Caco-2 (cell line): ENCODE data around the gene MS4A12. TPM values are rescaled to one million over a fixed set of nuclear protein-coding genes. Genes with fewer than 3 reads are reported as not detected.
"Not testable (repeated sequence)": the region's sequence is repeated elsewhere in the genome, so short reads cannot be mapped to it uniquely, and the experiment has no call there.

ENCODE experiments used
- Bru-seq: library from RNA; stranded (reverse); fragments of 400-500 nt; gene quantifications from one replicate; lab custom pipeline; 2021; lab: Mats Ljungman, UMichigan
- BruChase-seq, 2 experiments: library from RNA; stranded (reverse); fragments of 400-500 nt; gene quantifications; one replicate each; lab custom pipeline; 2021; lab: Mats Ljungman, UMichigan
- BruUV-seq: library from RNA; stranded (reverse); fragments of 400-500 nt; replicated peaks from 2 replicates; lab custom pipeline; 2021; lab: Mats Ljungman, UMichigan
- CTCF ChIA-PET: fragments of 300-600 bp; sonication (Branson Sonifier 250); formaldehyde crosslinking; loops from one replicate; lab custom pipeline; 2022; ENCODE audit warnings: antibody characterized with exemption; lab: Charles Lee
- POLR2A ChIA-PET: fragments of 300-600 bp; sonication (Branson Sonifier 250); formaldehyde crosslinking; loops from one replicate; lab custom pipeline; 2022; ENCODE audit warnings: antibody characterized with exemption; lab: Charles Lee
- DNase-seq, 2 experiments: peaks; one replicate each; pipeline versions ENCODE4 v3.0.0 to v3.0.0-alpha.2; 2020 to 2022
- H3K27me3 ChIP-seq: replicated peaks from 2 replicates; pipeline ENCODE4 v1.6.0; 2011; ENCODE audit warnings: low read length; ENCODE audit not compliant: control insufficient read depth, insufficient read depth
- H3K36me3 ChIP-seq: 2 replicates; pipeline ENCODE4 v1.5.1; 2011; ENCODE audit warnings: low read length; ENCODE audit not compliant: control insufficient read depth, insufficient read depth
- H3K4me1 ChIP-seq: fragments of 250-450 bp; sonication (Bioruptor Pico); 2 replicates; pipeline ENCODE4 v1.5.1; 2020; ENCODE audit warnings: mild to moderate bottlenecking
- H3K4me3 ChIP-seq: 2 replicates; pipeline ENCODE4 v1.5.1; 2011; ENCODE audit warnings: low read depth, mild to moderate bottlenecking, control low read depth, low read length
- H3K9me3 ChIP-seq: fragments of 250-450 bp; sonication (Bioruptor Pico); 2 replicates; pipeline ENCODE4 v1.5.1; 2020; ENCODE audit warnings: mild to moderate bottlenecking, moderate library complexity
- H3K27ac Mint-ChIP-seq: one replicate; pipeline ENCODE4 v1.8.0; 2022; ENCODE audit warnings: mixed read lengths; ENCODE audit not compliant: unreplicated experiment
- H3K27me3 Mint-ChIP-seq: one replicate; pipeline ENCODE4 v1.8.0; 2022; ENCODE audit warnings: mixed read lengths; ENCODE audit not compliant: insufficient read depth, unreplicated experiment
- H3K36me3 Mint-ChIP-seq: one replicate; pipeline ENCODE4 v1.8.0; 2022; ENCODE audit warnings: mild to moderate bottlenecking, mixed read lengths; ENCODE audit not compliant: insufficient read depth, unreplicated experiment
- H3K4me1 Mint-ChIP-seq: one replicate; pipeline ENCODE4 v1.8.0; 2022; ENCODE audit warnings: low read depth, mixed read lengths; ENCODE audit not compliant: unreplicated experiment
- H3K4me3 Mint-ChIP-seq: one replicate; pipeline ENCODE4 v1.8.0; 2022; ENCODE audit warnings: mild to moderate bottlenecking, moderate library complexity, mixed read lengths; ENCODE audit not compliant: unreplicated experiment
- H3K9me3 Mint-ChIP-seq: one replicate; pipeline ENCODE4 v1.8.0; 2022; ENCODE audit warnings: mixed read lengths; ENCODE audit not compliant: unreplicated experiment
- intact Hi-C: fragments of 100-400 bp; cut with micrococcal nuclease; formaldehyde crosslinking; loops from one replicate; pipeline ENCODE4 v1.10.0; 2022; ENCODE audit not compliant: unreplicated experiment
- long read RNA-seq: library from polyadenylated mRNA; stranded (forward); transcript quantifications from one replicate; pipeline ENCODE4 v2.0.0, GENCODE V29; 2022
- total RNA-seq: library from RNA; stranded (reverse); gene quantifications from 2 replicates; pipeline ENCODE4 v1.2.3, GENCODE V29; 2022
- TF ChIP-seq, protein P1 (sequence below), 2 experiments: fragments of 200-600 bp in 1 of 2; IDR thresholded peaks; 1 replicate in 1 of 2; 2 replicates in 1 of 2; pipeline versions ENCODE4 v1.5.1 to v1.8.0; 2011 to 2022; ENCODE audit warnings: antibody characterized with exemption in 1 of 2, control low read depth in 1 of 2, inconsistent platforms in 1 of 2, low read depth in 1 of 2, low read length in 1 of 2, mild to moderate bottlenecking in 1 of 2, moderate library complexity in 1 of 2; ENCODE audit not compliant: insufficient read depth in 1 of 2, severe bottlenecking in 1 of 2, unreplicated experiment in 1 of 2

The MS4A12 gene, protein sequence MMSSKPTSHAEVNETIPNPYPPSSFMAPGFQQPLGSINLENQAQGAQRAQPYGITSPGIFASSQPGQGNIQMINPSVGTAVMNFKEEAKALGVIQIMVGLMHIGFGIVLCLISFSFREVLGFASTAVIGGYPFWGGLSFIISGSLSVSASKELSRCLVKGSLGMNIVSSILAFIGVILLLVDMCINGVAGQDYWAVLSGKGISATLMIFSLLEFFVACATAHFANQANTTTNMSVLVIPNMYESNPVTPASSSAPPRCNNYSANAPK
- total RNA-seq (not detected in 2 replicates), Bru-seq, nascent RNA (not detected), BruChase-seq, experiment 1, labeled RNA remaining after a 2-hour chase (not detected), BruChase-seq, experiment 2, labeled RNA remaining after a 6-hour chase (not detected)
- long read RNA-seq = 0 reads

DNA sequence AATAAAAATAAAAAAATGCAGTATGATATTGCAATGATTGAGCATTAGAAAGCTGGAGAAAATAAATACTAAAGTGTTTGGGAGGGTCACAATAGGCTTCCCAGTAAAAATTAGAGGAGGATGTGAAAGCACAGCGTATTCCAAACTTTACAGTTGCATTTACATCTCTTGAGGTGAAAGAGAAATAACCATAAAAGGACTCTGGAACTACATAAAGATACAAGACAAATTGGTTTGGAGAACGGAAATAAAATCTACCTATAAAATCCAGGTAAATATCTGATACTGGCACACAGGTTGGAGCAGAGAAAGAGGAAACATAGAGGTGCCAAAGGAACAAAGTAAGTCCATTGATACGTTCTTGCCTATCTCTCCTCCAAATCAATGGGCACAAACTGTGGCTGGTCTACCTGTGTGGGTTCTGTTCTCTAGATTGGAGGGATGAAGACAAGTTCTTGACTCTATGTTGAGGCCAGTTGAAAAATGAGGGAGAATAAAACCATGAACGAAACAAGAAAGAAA, at the start of gene MS4A12:
Gene MS4A12 (plus strand): TSS at position 291 of the 522 bp plus-strand sequence. CDS start 4,541 bp downstream, outside the sequence.
- Histone ChIP-seq H3K9me3 (no peaks in the 10 kb centered on the region), H3K27me3 (no peaks in the 10 kb centered on the region), H3K4me1 (no peaks in the 10 kb centered on the region), H3K36me3 (no peaks in the 10 kb centered on the region), H3K4me3 (no peak within 1 kb of the TSS)
- CTCF ChIA-PET = no interaction called here
- no peak for DNase-seq
- POLR2A ChIA-PET = no interaction called here
- Mint-ChIP-seq H3K36me3 (no peaks in the 10 kb centered on the region), H3K9me3 (peaks cover 10% of the 10 kb centered on the region), H3K27ac (no peak within 1 kb of the TSS), H3K4me1 (no peaks in the 10 kb centered on the region), H3K4me3 (no peak within 1 kb of the TSS), H3K27me3 (peaks cover 5% of the 10 kb centered on the region)
- BruUV-seq = no TSS peak
- intact Hi-C loops = no loop called here
- TF ChIP-seq, protein P1, sequence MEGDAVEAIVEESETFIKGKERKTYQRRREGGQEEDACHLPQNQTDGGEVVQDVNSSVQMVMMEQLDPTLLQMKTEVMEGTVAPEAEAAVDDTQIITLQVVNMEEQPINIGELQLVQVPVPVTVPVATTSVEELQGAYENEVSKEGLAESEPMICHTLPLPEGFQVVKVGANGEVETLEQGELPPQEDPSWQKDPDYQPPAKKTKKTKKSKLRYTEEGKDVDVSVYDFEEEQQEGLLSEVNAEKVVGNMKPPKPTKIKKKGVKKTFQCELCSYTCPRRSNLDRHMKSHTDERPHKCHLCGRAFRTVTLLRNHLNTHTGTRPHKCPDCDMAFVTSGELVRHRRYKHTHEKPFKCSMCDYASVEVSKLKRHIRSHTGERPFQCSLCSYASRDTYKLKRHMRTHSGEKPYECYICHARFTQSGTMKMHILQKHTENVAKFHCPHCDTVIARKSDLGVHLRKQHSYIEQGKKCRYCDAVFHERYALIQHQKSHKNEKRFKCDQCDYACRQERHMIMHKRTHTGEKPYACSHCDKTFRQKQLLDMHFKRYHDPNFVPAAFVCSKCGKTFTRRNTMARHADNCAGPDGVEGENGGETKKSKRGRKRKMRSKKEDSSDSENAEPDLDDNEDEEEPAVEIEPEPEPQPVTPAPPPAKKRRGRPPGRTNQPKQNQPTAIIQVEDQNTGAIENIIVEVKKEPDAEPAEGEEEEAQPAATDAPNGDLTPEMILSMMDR (IDR thresholded peaks at IDR 0.05; ENCODE audit: insufficient read depth in 1 of 2, low read depth in 1 of 2, low read length in 1 of 2, severe bottlenecking in 1 of 2, unreplicated experiment in 1 of 2) = no peak

DNA sequence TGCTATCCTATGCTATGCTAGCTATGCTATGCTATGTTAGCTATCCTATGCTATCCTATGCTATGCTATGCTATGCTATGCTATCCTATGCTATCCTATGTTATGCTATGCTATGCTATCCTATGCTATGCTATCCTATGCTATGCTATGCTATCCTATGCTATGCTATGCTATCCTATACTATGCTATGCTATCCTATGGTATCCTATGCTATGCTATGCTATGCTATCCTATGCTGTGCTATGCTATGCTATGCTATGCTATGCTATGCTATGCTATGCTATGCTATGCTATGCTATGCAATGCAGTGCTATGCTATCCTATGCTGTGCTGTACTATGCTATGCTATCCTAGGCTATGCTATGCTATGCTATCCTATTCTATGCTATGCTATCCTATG, 45.5 kb upstream of the MS4A12 start:
- POLR2A ChIA-PET = no interaction called here
- no peaks in the 10 kb centered on the region for H3K36me3 ChIP-seq
- CTCF ChIA-PET = no interaction called here
- no peaks in the 10 kb centered on the region for H3K27me3 ChIP-seq
- intact Hi-C loops = no loop called here
- Mint-ChIP-seq H3K4me1 (no peaks in the 10 kb centered on the region), H3K36me3 (no peaks in the 10 kb centered on the region), H3K27ac (no peak overlapping the region), H3K9me3 (no peaks in the 10 kb centered on the region), H3K27me3 (no peaks in the 10 kb centered on the region), H3K4me3 (no peak overlapping the region)
- TF ChIP-seq, protein P1 (IDR thresholded peaks at IDR 0.05; ENCODE audit: insufficient read depth in 1 of 2, low read depth in 1 of 2, low read length in 1 of 2, severe bottlenecking in 1 of 2, unreplicated experiment in 1 of 2) = no peak
- no peak for DNase-seq
- no TSS peak for BruUV-seq
- no peak overlapping the region for H3K4me3 ChIP-seq
- H3K9me3 ChIP-seq = no peaks in the 10 kb centered on the region
- no peaks in the 10 kb centered on the region for H3K4me1 ChIP-seq

DNA sequence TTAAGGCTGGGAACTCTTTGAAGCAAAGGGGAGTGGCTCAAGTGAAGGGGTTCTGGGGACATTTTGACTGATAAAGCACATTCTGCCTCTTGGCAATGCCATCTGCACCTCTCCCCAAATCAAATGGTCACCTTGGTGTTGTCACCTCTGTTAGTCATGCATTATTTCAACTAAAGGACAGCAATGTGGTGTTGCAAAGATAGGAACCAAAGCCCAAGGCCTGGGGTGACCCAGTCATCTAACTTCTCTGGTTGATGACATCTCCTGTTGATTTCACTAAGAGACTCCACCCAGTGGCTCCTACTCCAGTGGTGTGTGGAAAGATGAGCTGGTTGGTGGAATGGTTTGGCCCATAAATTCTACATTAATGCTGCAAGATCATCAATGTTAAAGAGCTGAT, 44.7 kb upstream of the MS4A12 start:
- Histone ChIP-seq H3K4me1 (no peaks in the 10 kb centered on the region), H3K9me3 (no peaks in the 10 kb centered on the region), H3K4me3 (no peak overlapping the region), H3K36me3 (no peaks in the 10 kb centered on the region), H3K27me3 (no peaks in the 10 kb centered on the region)
- CTCF ChIA-PET = no interaction called here
- H3K4me3 Mint-ChIP-seq = no peak overlapping the region
- H3K27me3 Mint-ChIP-seq = no peaks in the 10 kb centered on the region
- H3K9me3 Mint-ChIP-seq = no peaks in the 10 kb centered on the region
- no peaks in the 10 kb centered on the region for H3K36me3 Mint-ChIP-seq
- intact Hi-C loops = no loop called here
- no peak overlapping the region for H3K27ac Mint-ChIP-seq
- no TSS peak for BruUV-seq
- TF ChIP-seq, protein P1 (IDR thresholded peaks at IDR 0.05; ENCODE audit: insufficient read depth in 1 of 2, low read depth in 1 of 2, low read length in 1 of 2, severe bottlenecking in 1 of 2, unreplicated experiment in 1 of 2) = no peak
- no peak for DNase-seq
- POLR2A ChIA-PET = no interaction called here
- H3K4me1 Mint-ChIP-seq = no peaks in the 10 kb centered on the region

DNA sequence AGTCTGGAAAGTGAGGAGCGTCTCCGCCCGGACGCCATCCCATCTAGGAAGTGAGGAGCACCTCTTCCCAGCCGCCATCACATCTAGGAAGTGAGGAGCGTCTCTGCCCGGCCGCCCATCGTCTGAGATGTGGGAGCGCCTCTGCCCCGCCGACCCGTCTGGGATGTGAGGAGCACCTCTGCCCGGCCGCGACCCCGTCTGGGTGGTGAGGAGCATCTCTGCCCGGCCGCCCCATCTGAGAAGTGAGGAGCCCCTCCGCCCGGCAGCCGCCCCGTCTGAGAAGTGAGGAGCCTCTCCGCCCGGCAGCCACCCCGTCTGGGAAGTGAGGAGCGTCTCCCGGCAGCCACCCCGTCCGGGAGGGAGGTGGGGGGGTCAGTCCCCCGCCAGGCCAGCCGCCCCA, 41.4 kb upstream of the MS4A12 start:
- CTCF ChIA-PET, H3K4me3 ChIP-seq, H3K9me3 Mint-ChIP-seq, H3K4me3 Mint-ChIP-seq, H3K27me3 Mint-ChIP-seq, DNase-seq, H3K36me3 Mint-ChIP-seq, intact Hi-C loops, H3K4me1 ChIP-seq, H3K27me3 ChIP-seq, POLR2A ChIA-PET, BruUV-seq, H3K9me3 ChIP-seq, H3K27ac Mint-ChIP-seq, H3K4me1 Mint-ChIP-seq, H3K36me3 ChIP-seq: not testable (repeated sequence)
